Measurements from ENCODE around the gene RNF13.

RNF13 gene

GRCh38 chr3:149992416-149993058 is 179.5 kb downstream of the RNF13 start:
- no peak for DNase-seq (ENCODE audit: low read depth in 2 of 2)

GRCh38 chr3:149998946-149999345 is 185.9 kb downstream of the RNF13 start:
- DNase-seq (ENCODE audit: low read depth in 2 of 2), result no peak

DNA sequence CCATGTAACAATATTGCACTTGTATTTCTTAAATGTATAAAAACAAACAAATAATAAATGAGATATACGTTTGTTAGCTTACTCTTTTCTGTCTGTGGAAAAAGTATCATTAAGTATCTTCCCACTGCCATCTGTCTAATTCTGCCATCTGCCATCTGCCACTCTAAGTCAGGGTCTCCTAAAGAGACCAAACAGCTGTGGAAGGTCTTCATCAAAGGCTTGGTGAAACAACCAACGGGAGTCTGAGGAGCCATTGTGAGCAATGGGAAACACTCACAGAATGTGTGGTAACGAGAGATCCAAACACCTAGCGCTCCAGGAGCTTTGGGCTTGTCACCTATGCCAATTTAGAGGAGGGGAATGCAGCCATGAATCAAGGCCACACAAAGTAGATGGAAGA is 186.4 kb downstream of the RNF13 start:
- no peak for DNase-seq (ENCODE audit: low read depth in 2 of 2)

DNA sequence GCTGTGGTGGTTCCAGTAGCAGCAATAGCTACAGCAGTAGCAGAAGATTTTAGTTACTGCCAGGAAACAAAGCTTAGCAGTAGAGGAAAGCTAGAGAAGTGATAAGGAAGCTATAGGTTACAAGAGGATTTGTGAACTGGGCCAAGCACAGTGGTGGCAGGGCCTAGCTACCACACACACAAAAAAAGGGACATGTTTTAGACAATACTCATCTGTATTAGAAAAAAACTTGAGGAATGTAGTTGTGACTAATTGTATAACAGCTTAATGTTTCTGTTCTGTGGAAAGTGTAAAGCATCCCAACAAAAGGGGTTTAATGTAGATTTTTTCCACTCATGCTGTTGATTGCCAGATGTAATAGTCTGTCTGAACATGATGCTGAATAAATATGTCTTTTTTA is 187.6 kb downstream of the RNF13 start:
- DNase-seq (ENCODE audit: low read depth in 2 of 2), result no peak

GRCh38 chr3:150005243-150006112 is 192.5 kb downstream of the RNF13 start:
- DNase-seq (ENCODE audit: low read depth in 2 of 2), result no peak

DNA sequence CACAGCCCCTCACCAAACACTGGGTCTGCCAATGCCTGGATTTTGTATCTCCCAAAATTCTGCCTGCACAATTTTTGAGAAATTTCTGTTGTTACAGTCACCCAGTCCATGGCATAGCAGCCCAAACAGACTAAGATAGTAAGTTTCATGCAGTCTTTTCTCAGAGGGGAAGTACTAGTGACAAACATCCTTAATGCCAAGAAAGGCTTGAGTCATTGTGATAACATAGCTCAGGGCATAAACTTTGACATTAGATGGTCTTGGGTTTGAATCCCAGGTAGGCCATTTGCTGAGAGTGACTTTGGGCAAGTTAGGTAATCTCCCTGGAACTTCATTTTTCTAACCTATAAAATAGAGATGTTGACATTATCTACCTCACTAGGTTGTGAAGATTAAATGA is 193.8 kb downstream of the RNF13 start:
- no peak for DNase-seq (ENCODE audit: low read depth in 2 of 2)
